GM15510 (cell line): ENCODE measurements around the gene DDX41.

ENCODE experiments used
- POLR2A ChIP-seq: IDR thresholded peaks from 3 replicates; pipeline ENCODE4 v1.6.1; 2011; ENCODE audit warnings: borderline replicate concordance; ENCODE audit not compliant: insufficient read length; ENCODE audit errors: extremely low read depth

The DDX41 gene

DNA sequence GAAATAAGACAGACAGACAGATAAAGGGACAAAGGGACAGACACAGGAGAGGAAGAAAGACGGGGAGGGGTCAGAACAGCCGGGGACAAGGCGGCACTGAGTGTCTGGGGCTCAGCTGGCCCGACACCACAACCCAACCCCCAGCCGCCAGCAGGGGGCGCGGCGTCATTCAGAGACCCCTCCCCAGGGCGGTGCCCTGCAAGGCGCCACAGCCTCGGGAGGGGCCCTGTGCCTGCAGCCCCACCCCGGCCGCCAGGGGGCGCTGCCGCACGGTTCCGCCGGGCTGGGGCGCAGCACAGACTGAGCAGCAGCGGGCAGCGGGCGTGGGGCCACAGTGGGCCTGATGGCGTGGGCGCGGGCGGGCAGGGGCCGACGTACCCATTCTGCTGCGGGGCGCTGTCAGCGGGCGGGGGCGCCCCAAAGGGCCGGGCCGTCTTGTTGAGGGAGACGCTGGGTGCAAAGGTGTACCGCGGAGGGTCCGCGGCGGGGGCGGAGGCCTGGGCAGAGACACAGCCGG lies 25.3 kb downstream of the DDX41 start:
- no peak for TF ChIP-seq POLR2A

GRCh38 chr5:177490992-177491391 lies 25.8 kb downstream of the DDX41 start:
- TF ChIP-seq POLR2A, result no peak

- TF ChIP-seq POLR2A, result no peak
These were observed 26.3 kb downstream of the DDX41 start for GRCh38 chr5:177490311-177490991.

GRCh38 chr5:177489119-177489716 lies 27.5 kb downstream of the DDX41 start:
- no peak for TF ChIP-seq POLR2A

- no peak for TF ChIP-seq POLR2A
These were observed 28.8 kb downstream of the DDX41 start for GRCh38 chr5:177487975-177488374.

- TF ChIP-seq POLR2A, result no peak
These were observed 29.6 kb downstream of the DDX41 start for GRCh38 chr5:177487144-177487543.

DNA sequence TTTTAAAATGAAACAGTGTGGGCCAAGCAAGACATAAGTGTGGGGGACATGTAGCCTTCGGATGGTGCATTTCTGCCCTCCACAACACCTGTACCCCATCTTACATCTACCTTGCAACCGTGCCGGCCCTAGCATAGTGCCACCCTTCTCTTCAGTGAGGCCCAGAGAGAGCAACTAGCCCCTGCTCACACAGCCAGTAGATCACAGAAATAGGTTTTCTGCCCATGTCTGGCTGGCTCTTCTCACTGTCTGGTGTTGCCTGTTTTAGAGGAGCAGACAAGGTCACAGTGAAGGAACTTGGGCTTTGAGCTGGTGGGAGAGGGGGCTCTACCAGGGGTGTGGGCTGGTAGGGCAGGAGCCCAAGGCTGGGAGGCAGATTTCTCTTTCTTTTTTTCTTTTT lies 30.5 kb downstream of the DDX41 start:
- no peak for TF ChIP-seq POLR2A

- TF ChIP-seq POLR2A, result no peak
These were observed 31.7 kb downstream of the DDX41 start for GRCh38 chr5:177484902-177485549.

- no peak for TF ChIP-seq POLR2A
These were observed 32.5 kb downstream of the DDX41 start for GRCh38 chr5:177483994-177484901.

DNA sequence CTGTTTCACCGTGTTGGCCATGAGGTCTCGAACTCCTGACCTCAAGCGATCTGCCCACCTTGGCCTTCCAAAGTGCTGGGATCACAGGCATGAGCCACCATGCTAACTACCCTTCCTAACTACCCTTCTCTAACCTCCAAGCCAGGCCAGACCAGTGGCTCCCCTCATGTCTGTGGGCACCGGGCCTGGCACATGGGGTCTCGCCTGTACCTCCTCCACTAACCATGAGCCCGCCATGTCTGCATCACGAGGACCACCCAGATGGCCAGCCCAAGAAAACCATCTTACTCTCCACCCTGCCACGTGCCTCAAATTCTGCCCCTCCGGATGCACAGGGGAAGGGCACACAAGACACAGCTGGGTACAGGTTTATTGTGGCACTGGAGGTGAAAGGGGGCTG lies 33.7 kb downstream of the DDX41 start:
- no peak for TF ChIP-seq POLR2A

DNA sequence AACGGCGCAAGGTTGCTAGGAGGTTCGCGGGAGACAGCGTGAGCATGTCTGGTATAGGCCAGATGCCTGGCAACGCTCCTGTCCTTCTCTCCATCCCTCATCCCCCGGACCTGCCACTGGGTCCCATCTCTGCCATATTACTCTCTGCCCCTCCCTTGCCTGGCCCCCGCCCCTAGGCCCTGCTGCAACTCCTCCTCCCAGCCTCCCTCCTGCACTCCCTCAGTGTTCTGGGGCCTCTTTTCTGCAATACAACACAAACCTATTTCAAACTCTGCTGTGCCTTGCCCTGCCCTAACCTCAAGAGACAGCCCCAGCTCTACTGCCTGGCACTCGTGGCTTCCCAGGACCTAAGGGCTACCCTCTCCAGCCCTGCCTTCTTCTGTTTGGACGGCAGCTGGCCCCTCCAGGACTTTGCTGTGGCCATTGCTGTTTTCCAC lies 34.4 kb downstream of the DDX41 start:
- no peak for TF ChIP-seq POLR2A

DNA sequence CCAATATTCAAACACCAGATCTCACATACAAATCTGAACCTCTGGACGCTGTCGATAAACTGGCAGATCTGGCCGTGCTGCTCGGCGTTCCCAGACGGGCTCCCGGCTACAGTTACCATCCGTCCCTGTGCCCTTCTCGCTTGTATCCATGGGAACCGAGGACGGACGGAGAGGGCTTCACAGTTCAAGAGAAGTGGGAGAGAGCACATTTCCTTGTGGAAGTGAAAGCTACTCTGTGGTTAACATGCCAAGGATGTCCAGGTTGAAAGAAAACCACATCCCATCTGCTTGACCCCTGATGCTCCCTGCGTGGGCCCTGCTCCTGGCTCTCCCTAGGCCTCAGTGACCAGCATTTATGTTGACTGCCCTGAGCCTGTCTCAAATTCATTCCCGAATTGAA lies 37.0 kb downstream of the DDX41 start:
- TF ChIP-seq POLR2A, result no peak

DNA sequence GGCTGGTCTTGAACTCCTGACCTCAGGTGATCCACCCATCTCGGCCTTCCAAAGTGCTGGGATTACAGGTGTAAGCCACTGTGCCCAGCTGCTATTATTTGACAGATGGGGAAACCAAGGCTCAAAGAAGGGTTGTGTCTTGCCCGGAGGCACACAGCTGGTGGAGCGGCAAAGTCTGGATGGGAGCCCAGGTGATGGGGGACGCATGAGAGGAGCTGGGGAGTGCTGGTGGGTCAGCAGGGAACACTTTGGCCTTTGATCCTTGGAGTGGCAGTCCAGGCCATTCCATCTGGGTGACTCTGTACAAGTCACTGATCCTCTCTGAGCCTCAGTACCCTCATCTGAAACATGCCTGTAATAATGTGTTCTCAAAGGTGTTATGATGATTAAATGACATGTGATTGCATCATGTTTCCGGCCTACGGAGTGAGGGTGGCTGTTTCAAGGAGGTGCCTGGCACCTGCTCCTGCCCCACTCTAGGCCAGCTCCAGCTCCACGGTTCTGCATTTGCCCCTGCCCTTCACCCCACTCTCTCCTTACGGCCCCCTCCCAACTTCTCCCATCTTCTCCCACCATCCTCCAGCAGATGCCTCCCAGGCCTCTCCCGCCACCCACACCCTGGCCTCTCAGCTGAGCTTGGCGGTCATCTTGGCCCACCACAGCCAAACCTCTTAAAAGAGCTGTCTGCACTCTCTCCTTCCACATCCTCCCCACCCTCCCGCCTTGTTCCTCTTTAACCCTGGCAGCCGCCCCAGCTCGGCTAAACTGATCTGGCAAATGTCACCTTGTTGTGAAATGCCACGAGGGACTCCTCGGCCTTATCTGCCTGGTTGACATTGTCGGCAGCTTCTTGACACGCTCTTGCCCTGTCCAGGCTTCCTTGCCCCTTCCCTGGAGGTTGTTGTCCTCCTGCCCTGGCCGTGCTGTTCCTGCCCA lies 37.8 kb downstream of the DDX41 start:
- no peak for TF ChIP-seq POLR2A
